OCI-LY1 (cell line): ENCODE measurements around the gene GLB1L.

Experiments
- CTCF ChIP-seq: fragments of 200-600 bp; sonication (generic), shearing (Covaris generic); IDR thresholded peaks from 2 replicates; pipeline ENCODE4 v1.5.1; 2017; ENCODE audit warnings: mild to moderate bottlenecking, antibody characterized with exemption, low read length, moderate library complexity, mixed read lengths
- EZH2 ChIP-seq: fragments of 200-600 bp; sonication (generic), shearing (Covaris generic); IDR thresholded peaks from 2 replicates; pipeline ENCODE4 v1.8.0; 2017; ENCODE audit warnings: borderline replicate concordance, mixed run types, mild to moderate bottlenecking, antibody characterized with exemption, low read length, moderate library complexity, mixed read lengths

- no peak for TF ChIP-seq CTCF
- TF ChIP-seq EZH2: no peak
Measured at GRCh38 chr2:219252900-219253752, 7.9 kb upstream of the GLB1L start, which contains the start of gene TUBA4B.
